ENCODE results near the gene MAK.

GRCh38 chr6:10733863-10734262 is 104.5 kb downstream of the MAK start:
- TF ChIP-seq CTCF (IDR thresholded peaks at IDR 0.05) (no peak), POLR2A (IDR thresholded peaks at IDR 0.05) (no peak)
